ENCODE measurements around the gene KIAA1671. TPM values are rescaled to one million over a fixed set of nuclear protein-coding genes. Genes with fewer than 3 reads are reported as not detected.

The KIAA1671 gene
- polyA plus RNA-seq, 1 donor (not counting 4 experiments of a cell fraction or from before 2014, with no cell fraction given) = 17.4 TPM

DNA sequence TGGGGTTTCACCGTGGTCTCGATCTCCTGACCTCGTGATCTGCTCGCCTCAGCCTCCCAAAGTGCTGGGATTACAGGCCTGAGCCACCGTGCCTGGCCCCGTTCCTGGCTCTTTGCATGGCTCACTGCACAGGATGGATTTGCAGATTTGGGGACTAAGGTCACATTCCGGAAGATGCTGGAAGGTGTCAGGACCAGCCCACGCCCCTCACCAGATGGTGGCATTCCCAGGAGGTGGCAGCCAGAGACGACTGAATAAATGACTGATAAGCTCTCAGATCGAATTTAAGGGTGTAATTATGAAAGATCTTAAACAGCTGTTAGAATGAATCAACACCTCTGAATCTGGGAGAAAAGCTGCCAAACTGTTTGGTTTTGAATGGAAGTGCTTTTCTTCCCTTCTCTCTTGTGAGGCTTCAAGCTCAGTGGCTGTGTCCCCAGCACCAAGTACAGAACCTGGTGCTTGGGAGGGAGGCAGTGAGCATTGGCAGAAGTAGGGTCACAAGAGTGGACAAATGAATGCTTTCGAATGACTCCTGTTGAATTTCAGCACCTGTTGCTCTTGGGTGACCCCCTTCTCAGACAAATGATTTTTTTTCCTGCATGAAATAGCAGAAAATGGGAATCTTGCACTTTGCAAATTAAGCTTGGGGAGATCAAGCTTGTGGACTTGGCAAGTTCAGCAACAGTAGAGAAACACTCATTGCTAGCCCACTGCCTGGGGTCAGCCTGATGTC lies 69.6 kb downstream of the KIAA1671 start:
- no peak overlapping the region for H2AFZ ChIP-seq (ENCODE audit: control insufficient read depth, low read length)
- no peaks in the 10 kb centered on the region for H3K27me3 ChIP-seq (ENCODE audit: control insufficient read depth, extremely low read depth, insufficient read depth, low read length)
- no peak overlapping the region for H3K9ac ChIP-seq (ENCODE audit: control insufficient read depth, extremely low read depth, insufficient read depth, low read length)
- no peaks in the 10 kb centered on the region for H4K20me1 ChIP-seq (ENCODE audit: control insufficient read depth, extremely low read depth, insufficient read depth, low read length)
- peaks cover 2% of the 10 kb centered on the region for H3K79me2 ChIP-seq (ENCODE audit: control insufficient read depth, insufficient read depth, low read length)
- TF ChIP-seq, protein P1, sequence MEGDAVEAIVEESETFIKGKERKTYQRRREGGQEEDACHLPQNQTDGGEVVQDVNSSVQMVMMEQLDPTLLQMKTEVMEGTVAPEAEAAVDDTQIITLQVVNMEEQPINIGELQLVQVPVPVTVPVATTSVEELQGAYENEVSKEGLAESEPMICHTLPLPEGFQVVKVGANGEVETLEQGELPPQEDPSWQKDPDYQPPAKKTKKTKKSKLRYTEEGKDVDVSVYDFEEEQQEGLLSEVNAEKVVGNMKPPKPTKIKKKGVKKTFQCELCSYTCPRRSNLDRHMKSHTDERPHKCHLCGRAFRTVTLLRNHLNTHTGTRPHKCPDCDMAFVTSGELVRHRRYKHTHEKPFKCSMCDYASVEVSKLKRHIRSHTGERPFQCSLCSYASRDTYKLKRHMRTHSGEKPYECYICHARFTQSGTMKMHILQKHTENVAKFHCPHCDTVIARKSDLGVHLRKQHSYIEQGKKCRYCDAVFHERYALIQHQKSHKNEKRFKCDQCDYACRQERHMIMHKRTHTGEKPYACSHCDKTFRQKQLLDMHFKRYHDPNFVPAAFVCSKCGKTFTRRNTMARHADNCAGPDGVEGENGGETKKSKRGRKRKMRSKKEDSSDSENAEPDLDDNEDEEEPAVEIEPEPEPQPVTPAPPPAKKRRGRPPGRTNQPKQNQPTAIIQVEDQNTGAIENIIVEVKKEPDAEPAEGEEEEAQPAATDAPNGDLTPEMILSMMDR (optimal IDR thresholded peaks at IDR 0.05 in 1 of 3, IDR thresholded peaks at IDR 0.05 in 1 of 3, conservative IDR thresholded peaks at IDR 0.05 in 1 of 3; ENCODE audit: extremely low read depth in 1 of 3, insufficient read depth in 2 of 3, low read length in 3 of 3) = no peak
- TF ChIP-seq EZH2 (IDR thresholded peaks at IDR 0.05; ENCODE audit: low read length) = no peak
- no peak overlapping the region for H3K4me3 ChIP-seq (ENCODE audit: control insufficient read depth in 2 of 3, extremely low read depth in 1 of 3, insufficient read depth in 2 of 3, low read depth in 1 of 3, low read length in 3 of 3)
- H3K4me2 ChIP-seq (ENCODE audit: control insufficient read depth, extremely low read depth, insufficient read depth, low read depth, low read length) = no peak overlapping the region
- peaks cover 17% of the 10 kb centered on the region for H3K4me1 ChIP-seq (ENCODE audit: control insufficient read depth, extremely low read depth, insufficient read depth, low read length)
- peaks cover under 1 to 1% of the 10 kb centered on the region in 2 experiments for H3K36me3 ChIP-seq (ENCODE audit: control insufficient read depth in 2 of 2, extremely low read depth in 1 of 2, insufficient read depth in 2 of 2, low read length in 2 of 2)
- no peaks in the 10 kb centered on the region for H3K9me1 ChIP-seq (ENCODE audit: control insufficient read depth, extremely low read depth, insufficient read depth, low read length)
- no peak for FAIRE-seq
- no peaks in the 10 kb centered on the region for H3K9me3 ChIP-seq (ENCODE audit: control insufficient read depth, low read depth, low read length)
- no peak for DNase-seq (ENCODE audit: low read depth, low spot score)
- dilution Hi-C loops (cut with MboI; ENCODE audit: extremely low pct_ligation_motif_present, low sequenced_read_pairs) = no loop called here
- no peak overlapping the region for H3K27ac ChIP-seq (ENCODE audit: control insufficient read depth, insufficient read depth, low read length)

DNA sequence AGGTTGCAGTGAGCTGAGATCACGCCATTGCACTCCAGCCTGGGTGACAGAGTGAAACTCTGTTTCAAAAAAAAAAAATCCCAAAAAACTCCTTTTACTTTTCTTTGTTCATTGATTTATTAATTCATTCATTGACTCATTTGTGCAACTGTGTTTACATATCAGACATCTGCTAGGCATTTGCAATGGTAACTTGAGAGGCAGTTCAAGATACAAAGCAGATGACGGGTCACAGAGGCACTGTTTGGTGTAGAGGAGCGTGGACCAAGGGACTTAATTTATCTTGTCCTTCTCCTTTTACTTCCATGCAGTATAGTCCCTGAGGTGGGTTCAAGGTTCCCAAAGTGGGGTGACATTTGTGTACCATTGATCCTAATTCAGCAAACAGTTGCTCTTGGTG lies 71.4 kb downstream of the KIAA1671 start:
- no peak overlapping the region for H3K27ac ChIP-seq (ENCODE audit: control insufficient read depth, insufficient read depth, low read length)
- no peak for DNase-seq (ENCODE audit: low read depth, low spot score)
- no peaks in the 10 kb centered on the region for H3K9me1 ChIP-seq (ENCODE audit: control insufficient read depth, extremely low read depth, insufficient read depth, low read length)
- dilution Hi-C loops (cut with MboI; ENCODE audit: extremely low pct_ligation_motif_present, low sequenced_read_pairs) = no loop called here
- TF ChIP-seq, protein P1 (optimal IDR thresholded peaks at IDR 0.05 in 1 of 3, IDR thresholded peaks at IDR 0.05 in 1 of 3, conservative IDR thresholded peaks at IDR 0.05 in 1 of 3; ENCODE audit: extremely low read depth in 1 of 3, insufficient read depth in 2 of 3, low read length in 3 of 3) = no peak
- TF ChIP-seq EZH2 (IDR thresholded peaks at IDR 0.05; ENCODE audit: low read length) = no peak
- no peak overlapping the region for H2AFZ ChIP-seq (ENCODE audit: control insufficient read depth, low read length)
- H3K4me1 ChIP-seq (ENCODE audit: control insufficient read depth, extremely low read depth, insufficient read depth, low read length) = peaks cover 25% of the 10 kb centered on the region
- no peak overlapping the region for H3K4me3 ChIP-seq (ENCODE audit: control insufficient read depth in 2 of 3, extremely low read depth in 1 of 3, insufficient read depth in 2 of 3, low read depth in 1 of 3, low read length in 3 of 3)
- H3K9me3 ChIP-seq (ENCODE audit: control insufficient read depth, low read depth, low read length) = no peaks in the 10 kb centered on the region
- no peak for FAIRE-seq
- no peaks in the 10 kb centered on the region for H3K27me3 ChIP-seq (ENCODE audit: control insufficient read depth, extremely low read depth, insufficient read depth, low read length)
- no peak overlapping the region for H3K4me2 ChIP-seq (ENCODE audit: control insufficient read depth, extremely low read depth, insufficient read depth, low read depth, low read length)
- H4K20me1 ChIP-seq (ENCODE audit: control insufficient read depth, extremely low read depth, insufficient read depth, low read length) = no peaks in the 10 kb centered on the region
- H3K79me2 ChIP-seq (ENCODE audit: control insufficient read depth, insufficient read depth, low read length) = peaks cover 4% of the 10 kb centered on the region
- no peak overlapping the region for H3K9ac ChIP-seq (ENCODE audit: control insufficient read depth, extremely low read depth, insufficient read depth, low read length)
- H3K36me3 ChIP-seq (ENCODE audit: control insufficient read depth in 2 of 2, extremely low read depth in 1 of 2, insufficient read depth in 2 of 2, low read length in 2 of 2) = peaks cover 3 to 15% of the 10 kb centered on the region in 2 experiments

Measured in keratinocyte (primary cell).